Coronary artery (tissue), 2 donors: ENCODE results near the gene KXD1.
A peak's percentile ranks its signal among the peaks of the same experiment; 100 is the strongest.

Source experiments
- DNase-seq: peaks from one replicate; pipeline ENCODE4 v3.0.0-alpha.2; 2017; ENCODE audit warnings: low spot score
- H3K27ac ChIP-seq, 2 donors: fragments of 200-600 bp; sonication (generic); one replicate each; pipeline ENCODE4 v1.5.1; 2016 to 2019
- H3K4me3 ChIP-seq: fragments of 200-600 bp; sonication (generic); 2 replicates; pipeline ENCODE4 v1.5.1; 2016; ENCODE audit warnings: mild to moderate bottlenecking, moderate library complexity
- CTCF ChIP-seq: fragments of 200-600 bp; sonication (generic); IDR thresholded peaks from one replicate; pipeline ENCODE4 v1.5.1; 2019; ENCODE audit warnings: antibody characterized with exemption

The KXD1 gene

GRCh38 chr19:18557411-18558201 lies at the start of gene KXD1:
Gene KXD1 (plus strand): TSS chr19:18557870. CDS start chr19:18562057, 4,187 bp downstream.
- no peak for TF ChIP-seq CTCF
- H3K27ac ChIP-seq, result peak within 1 kb of the TSS; percentile 99 to 100
- DNase-seq, result peak; percentile 98
- H3K4me3 ChIP-seq, result peak within 1 kb of the TSS; percentile 88

GRCh38 chr19:18508585-18508984 lies 49.1 kb upstream of the KXD1 start:
- TF ChIP-seq CTCF, result no peak
- peak overlapping the region in 1 of 2 donors; percentile 30 for H3K27ac ChIP-seq

GRCh38 chr19:18510216-18510615 lies 47.5 kb upstream of the KXD1 start:
- no peak overlapping the region for H3K27ac ChIP-seq
- DNase-seq, result no peak
- TF ChIP-seq CTCF, result no peak
- no peak overlapping the region for H3K4me3 ChIP-seq

More at GRCh38 chr19:18508585-18508984, 49.1 kb upstream of the KXD1 start:
- no peak overlapping the region for H3K4me3 ChIP-seq
- DNase-seq, result no peak

- Histone ChIP-seq H3K4me3 (peak overlapping the region; percentile 40), H3K27ac (peak overlapping the region; percentile 26 to 70)
- no peak for DNase-seq
- TF ChIP-seq CTCF, result no peak
These were observed 43.8 kb upstream of the KXD1 start for GRCh38 chr19:18513868-18514267.

- peak; percentile 83 for DNase-seq
These were observed 42.6 kb upstream of the KXD1 start for GRCh38 chr19:18514800-18515682.

GRCh38 chr19:18515959-18516358 lies 41.7 kb upstream of the KXD1 start:
- no peak overlapping the region for H3K4me3 ChIP-seq
- peak overlapping the region in 1 of 2 donors; percentile 77 for H3K27ac ChIP-seq
- TF ChIP-seq CTCF, result no peak
- DNase-seq, result no peak

More at GRCh38 chr19:18514800-18515682, 42.6 kb upstream of the KXD1 start:
- TF ChIP-seq CTCF, result no peak
- Histone ChIP-seq H3K27ac (peak overlapping the region; percentile 2 to 77), H3K4me3 (peak overlapping the region; percentile 53)
